HEK293 (cell line): ENCODE results near the gene RASL12.

Experiments used
- CTCF ChIA-PET: fragments of 350-600 bp; formaldehyde crosslinking; extraction: SDS; loops from one replicate; lab custom pipeline; 2021; ENCODE audit warnings: antibody characterized with exemption; lab: Yijun Ruan, JAX
- POLR2A ChIA-PET: fragments of 300-600 bp; formaldehyde crosslinking; extraction: SDS; loops from one replicate; lab custom pipeline; 2020; ENCODE audit warnings: antibody characterized with exemption, inconsistent platforms; lab: Yijun Ruan, JAX
- H3K27ac ChIP-seq: fragments of 200-500 bp; sonication (Bioruptor generic); 2 replicates; pipeline ENCODE4 v1.5.1; 2014; ENCODE audit warnings: low read depth, low read length, control low read depth, inconsistent platforms; ENCODE audit errors: extremely low read depth
- H3K36me3 ChIP-seq, 2 experiments: fragments of 200-500 bp in 1 of 2; sonication (Bioruptor generic) in 1 of 2; 1 replicate in 1 of 2; 2 replicates in 1 of 2; pipeline ENCODE4 v1.5.1; 2014 to 2017; ENCODE audit warnings: inconsistent platforms in 2 of 2, low read length in 2 of 2; ENCODE audit not compliant: control insufficient read depth in 2 of 2, insufficient read depth in 1 of 2
- H3K4me1 ChIP-seq: fragments of 200-500 bp; sonication (Bioruptor generic); 2 replicates; pipeline ENCODE4 v1.5.1; 2014; ENCODE audit warnings: mild to moderate bottlenecking, low read length, inconsistent platforms; ENCODE audit not compliant: control insufficient read depth, insufficient read depth
- H3K4me3 ChIP-seq: 2 replicates; pipeline ENCODE4 v1.5.1; 2011; ENCODE audit warnings: low read depth, mild to moderate bottlenecking, control low read depth, low read length, moderate library complexity
- H3K9me3 ChIP-seq: fragments of 200-500 bp; sonication (Bioruptor generic); 2 replicates; pipeline ENCODE4 v1.5.1; 2014; ENCODE audit warnings: low read depth, low read length, inconsistent platforms; ENCODE audit not compliant: control insufficient read depth, insufficient read depth
- HOXD13 ChIP-seq: sonication (generic); formaldehyde crosslinking; IDR thresholded peaks from 2 replicates; pipeline ENCODE4 v1.8.0; 2022; ENCODE audit warnings: missing genetic modification reagents, borderline replicate concordance
- IKZF3 ChIP-seq: fragments of 450-650 bp; IDR thresholded peaks from 2 replicates; pipeline ENCODE4 v1.5.0; 2018; ENCODE audit warnings: missing biosample characterization, mild to moderate bottlenecking, missing genetic modification characterization, moderate library complexity
- ZFP41 ChIP-seq: fragments of 450-650 bp; formaldehyde crosslinking; IDR thresholded peaks from 2 replicates; pipeline ENCODE4 v1.5.1; 2016; ENCODE audit warnings: missing biosample characterization, missing genetic modification characterization, borderline replicate concordance
- ZNF175 ChIP-seq: fragments of 450-650 bp; formaldehyde crosslinking; IDR thresholded peaks from 2 replicates; pipeline ENCODE4 v1.5.1; 2016; ENCODE audit warnings: missing biosample characterization, missing genetic modification characterization
- ZNF514 ChIP-seq: fragments of 450-650 bp; formaldehyde crosslinking; IDR thresholded peaks from 2 replicates; pipeline ENCODE4 v1.5.1; 2016; ENCODE audit warnings: missing biosample characterization, missing genetic modification characterization
- ZNF658 ChIP-seq: fragments of 450-650 bp; formaldehyde crosslinking; IDR thresholded peaks from 2 replicates; pipeline ENCODE4; 2016; ENCODE audit warnings: missing biosample characterization, missing genetic modification characterization
- TF ChIP-seq, protein P1 (sequence below): fragments of 450-650 bp; formaldehyde crosslinking; IDR thresholded peaks from 2 replicates; pipeline ENCODE4 v1.5.1; 2016; ENCODE audit warnings: missing biosample characterization, missing genetic modification characterization

The RASL12 gene

DNA sequence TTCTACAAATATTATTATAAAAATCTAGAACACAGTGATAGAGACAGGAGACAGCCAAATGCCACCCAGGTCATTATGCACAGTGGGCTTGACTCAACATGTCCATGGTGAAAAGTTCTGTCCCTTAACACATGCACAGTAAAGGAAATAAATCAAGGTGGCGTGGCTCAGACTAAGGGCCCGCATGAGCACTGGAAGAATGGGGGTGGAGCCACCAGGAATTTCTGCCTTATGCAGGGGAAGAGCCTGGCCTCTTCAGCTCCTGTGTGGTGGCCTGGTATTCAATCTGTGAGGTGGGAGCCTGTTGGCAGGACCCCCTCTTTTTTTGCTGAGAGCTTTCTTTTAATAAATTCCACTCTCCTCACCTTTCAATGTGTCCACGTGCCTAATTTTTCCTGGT, 60.9 kb downstream of the RASL12 start (continued):
- no peak for TF ChIP-seq ZFP41 (tag by site-specific recombination)

DNA sequence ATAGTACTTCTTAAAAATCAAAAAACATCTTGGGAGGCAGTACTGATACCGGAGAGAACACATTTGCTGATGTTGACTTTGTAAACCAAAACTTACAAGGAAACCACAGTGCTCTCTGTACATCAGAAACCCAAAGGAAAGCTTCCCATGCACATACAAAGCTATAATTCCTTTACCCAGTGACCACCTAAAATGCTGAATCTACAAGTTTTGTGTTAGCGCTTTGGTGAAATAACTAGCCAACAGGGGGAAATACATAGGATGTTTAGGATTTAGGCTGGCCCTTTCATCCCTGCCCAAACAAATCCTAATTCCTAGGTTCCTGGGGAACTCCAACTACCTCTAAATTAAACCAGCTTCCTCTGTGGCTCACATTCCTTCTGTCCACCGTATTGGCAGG, 62.8 kb downstream of the RASL12 start:
- Histone ChIP-seq H3K9me3 (no peaks in the 10 kb centered on the region), H3K4me1 (no peaks in the 10 kb centered on the region), H3K36me3 (peaks cover 3 to 18% of the 10 kb centered on the region in 2 experiments; a peak in 2 of 3 replicates), H3K27ac (no peak overlapping the region), H3K4me3 (no peak overlapping the region)
- ChIA-PET CTCF (no interaction called here), POLR2A (interaction anchor here (1.1 kb wide), 1 partner anchor 29 kb away, joined by 3 read pairs; no protein-coding TSS in a partner anchor)
- TF ChIP-seq ZNF175 (tag by site-specific recombination) = no peak
- TF ChIP-seq ZNF658 (tag by site-specific recombination) = no peak
- no peak for TF ChIP-seq IKZF3 (tag by site-specific recombination)
- TF ChIP-seq HOXD13 (CRISPR knock-in tag) = no peak
- TF ChIP-seq ZNF514 (tag by site-specific recombination) = no peak
- TF ChIP-seq, protein P1, sequence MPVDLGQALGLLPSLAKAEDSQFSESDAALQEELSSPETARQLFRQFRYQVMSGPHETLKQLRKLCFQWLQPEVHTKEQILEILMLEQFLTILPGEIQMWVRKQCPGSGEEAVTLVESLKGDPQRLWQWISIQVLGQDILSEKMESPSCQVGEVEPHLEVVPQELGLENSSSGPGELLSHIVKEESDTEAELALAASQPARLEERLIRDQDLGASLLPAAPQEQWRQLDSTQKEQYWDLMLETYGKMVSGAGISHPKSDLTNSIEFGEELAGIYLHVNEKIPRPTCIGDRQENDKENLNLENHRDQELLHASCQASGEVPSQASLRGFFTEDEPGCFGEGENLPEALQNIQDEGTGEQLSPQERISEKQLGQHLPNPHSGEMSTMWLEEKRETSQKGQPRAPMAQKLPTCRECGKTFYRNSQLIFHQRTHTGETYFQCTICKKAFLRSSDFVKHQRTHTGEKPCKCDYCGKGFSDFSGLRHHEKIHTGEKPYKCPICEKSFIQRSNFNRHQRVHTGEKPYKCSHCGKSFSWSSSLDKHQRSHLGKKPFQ (tag by site-specific recombination) = no peak
